Measurements from ENCODE around the gene TSR1.

DNA sequence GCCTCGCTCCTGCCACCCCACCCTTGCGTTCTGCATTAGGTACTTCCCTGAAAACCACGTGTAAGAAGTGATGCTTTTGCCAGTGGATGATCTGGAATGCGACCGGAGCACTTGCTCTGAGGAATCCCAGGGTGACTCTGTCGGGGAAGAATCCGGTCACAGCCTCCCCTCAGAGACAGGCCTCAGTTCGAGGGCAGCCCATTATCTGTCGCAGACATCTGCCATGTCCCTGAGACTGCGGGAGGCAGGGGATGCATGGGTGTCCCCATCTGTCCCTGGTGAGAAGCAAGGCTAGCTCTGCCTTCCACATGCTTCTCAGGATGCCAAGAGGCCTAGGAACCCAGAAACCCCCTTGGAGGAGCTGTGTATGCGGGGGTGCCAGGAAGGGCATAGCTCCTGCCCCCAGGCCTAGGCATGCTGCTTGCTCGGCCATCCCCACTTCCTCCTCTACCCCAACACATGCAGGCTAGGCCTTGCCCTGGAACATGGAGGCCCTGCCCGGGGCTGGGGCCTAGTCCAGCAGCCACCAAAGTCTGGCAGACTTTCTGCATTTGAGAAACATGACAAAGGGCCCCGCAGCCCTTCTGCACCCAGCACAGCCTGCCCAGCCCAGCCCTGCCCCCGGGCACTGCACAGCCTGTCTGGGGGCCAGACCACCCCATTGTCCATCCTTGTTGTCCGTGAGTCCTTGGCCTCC, 44.1 kb upstream of the TSR1 start:
- no peak for TF ChIP-seq CTCF (IDR thresholded peaks at IDR 0.05 in 8 of 11, conservative IDR thresholded peaks at IDR 0.05 in 3 of 11)
- no peak for TF ChIP-seq POLR2A (IDR thresholded peaks at IDR 0.05)

All from spleen (tissue), 7 donors.